Upper lobe of left lung (tissue), 6 donors: ENCODE data around the gene IL36RN. TPM values are rescaled to one million over a fixed set of nuclear protein-coding genes. Genes with fewer than 3 reads are reported as not detected.
A peak's percentile ranks its signal among the peaks of the same experiment; 100 is the strongest.

Experiments
- ATAC-seq, 2 donors: fragments of 200-7000 bp; cut with Tn5 transposase; one replicate each; pipeline ENCODE4 v1.9.1; 2022; ENCODE audit warnings: mild to moderate bottlenecking in 2 of 2, moderate library complexity in 2 of 2; ENCODE audit not compliant: low FRiP score in 2 of 2
- DNase-seq, 2 donors: peaks; one replicate each; pipeline ENCODE4 v3.0.0-alpha.2; 2019 to 2020
- H3K27ac ChIP-seq, 4 donors: fragments of 200-600 bp; sonication (generic); one replicate each; pipeline ENCODE4 v1.5.1; 2016 to 2019
- H3K27me3 ChIP-seq, 4 donors: fragments of 200-600 bp; sonication (generic); one replicate each; pipeline ENCODE4 v1.5.1; 2017 to 2019
- H3K36me3 ChIP-seq, 4 donors: fragments of 200-600 bp; sonication (generic); one replicate each; pipeline ENCODE4 v1.5.1; 2016 to 2019
- H3K4me1 ChIP-seq, 4 donors: fragments of 200-600 bp; sonication (generic); one replicate each; pipeline ENCODE4 v1.5.1; 2018 to 2019
- H3K4me3 ChIP-seq, 4 donors: fragments of 200-600 bp; sonication (generic); one replicate each; pipeline ENCODE4 v1.5.1; 2017 to 2019; ENCODE audit warnings: mild to moderate bottlenecking in 2 of 4, moderate library complexity in 1 of 4
- H3K9me3 ChIP-seq, 4 donors: fragments of 200-600 bp; sonication (generic); one replicate each; pipeline ENCODE4 v1.5.1; 2018 to 2019
- CTCF ChIP-seq, 6 experiments: fragments of 450-650 bp in 4 of 6; fragments of 200-600 bp in 2 of 6; sonication (generic) in 2 of 6; IDR thresholded peaks; one replicate each; pipeline ENCODE4 v1.5.1; 2016 to 2019; ENCODE audit warnings: antibody characterized with exemption in 6 of 6
- EP300 ChIP-seq, 4 donors: sonication (generic); formaldehyde crosslinking; IDR thresholded peaks; one replicate each; pipeline ENCODE4 v1.5.1; 2017; ENCODE audit warnings: antibody characterized with exemption in 4 of 4, control low read depth in 2 of 4
- POLR2A ChIP-seq, 4 donors: fragments of 450-650 bp; IDR thresholded peaks; one replicate each; pipeline ENCODE4 v1.5.1; 2016 to 2017; ENCODE audit warnings: antibody characterized with exemption in 4 of 4, mild to moderate bottlenecking in 2 of 4
- POLR2AphosphoS5 ChIP-seq, 2 donors: sonication (generic); formaldehyde crosslinking; IDR thresholded peaks; one replicate each; pipeline ENCODE4 v1.5.1; 2017; ENCODE audit warnings: antibody characterized with exemption in 2 of 2
- WGBS, 2 donors: methylation state at CpG; one replicate each; pipeline ENCODE4 v1.1.5; 2017 to 2018; 5-methylcytosine and 5-hydroxymethylcytosine counted together
- total RNA-seq, 6 donors: library from RNA; depleted of rRNA in 4 of 6; stranded (reverse); fragments of >200 nt in 4 of 6; gene quantifications; one replicate each; pipeline versions ENCODE4 v1.1.0 to v1.2.1, GENCODE V29; 2016 to 2021
- donor health status: DM: no; HTN: no; CAD: no; lungs with moderate emphysema.
- donor health status: DM: no; HTN: yes; CAD: no; lungs with severe emphysema.

IL36RN gene
- total RNA-seq, 6 donors from 2014 or later = not detected

DNA sequence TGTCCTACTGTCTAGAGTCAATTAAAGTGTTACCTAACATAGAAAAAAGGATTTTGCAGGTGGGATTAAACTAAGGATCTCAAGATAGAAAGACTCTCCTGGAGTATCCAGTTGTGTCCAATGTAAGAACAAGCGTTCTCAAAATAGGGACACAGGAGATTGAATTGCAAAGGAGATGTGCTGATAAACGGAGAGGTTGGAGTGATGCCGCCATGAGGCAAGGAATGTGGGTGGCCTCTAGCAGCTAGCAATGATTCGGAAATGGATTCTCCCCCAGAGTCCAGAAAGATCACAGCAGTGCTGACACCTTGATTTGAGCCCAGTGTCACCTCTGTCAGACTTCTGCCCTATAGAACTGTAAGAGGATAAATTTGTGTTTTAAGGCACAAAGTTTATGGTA, 44.3 kb downstream of the IL36RN start:
- 96 to 98% methylated on average over 4 of the region's 4 CpGs for WGBS, 2 donors
- no peak overlapping the region for H3K27ac ChIP-seq
- no peak for ATAC-seq
- no peaks in the 10 kb centered on the region for H3K9me3 ChIP-seq
- no peak for DNase-seq
- no peak for TF ChIP-seq POLR2AphosphoS5 (IDR thresholded peaks at IDR 0.05)
- TF ChIP-seq POLR2A (IDR thresholded peaks at IDR 0.05) = no peak
- no peak for TF ChIP-seq CTCF (IDR thresholded peaks at IDR 0.05)
- TF ChIP-seq EP300 (IDR thresholded peaks at IDR 0.05) = no peak
- H3K4me3 ChIP-seq = no peak overlapping the region
- H3K4me1 ChIP-seq = no peaks in the 10 kb centered on the region
- H3K27me3 ChIP-seq = no peaks in the 10 kb centered on the region
- no peaks in the 10 kb centered on the region for H3K36me3 ChIP-seq

GRCh38 chr2:113104054-113104611, 45.1 kb downstream of the IL36RN start:
- H3K36me3 ChIP-seq = no peaks in the 10 kb centered on the region
- DNase-seq = no peak
- H3K4me1 ChIP-seq = no peaks in the 10 kb centered on the region
- no peaks in the 10 kb centered on the region for H3K27me3 ChIP-seq
- H3K9me3 ChIP-seq = no peaks in the 10 kb centered on the region
- no peak for TF ChIP-seq CTCF (IDR thresholded peaks at IDR 0.05)
- TF ChIP-seq EP300 (IDR thresholded peaks at IDR 0.05) = no peak
- TF ChIP-seq POLR2AphosphoS5 (IDR thresholded peaks at IDR 0.05) = no peak
- TF ChIP-seq POLR2A (IDR thresholded peaks at IDR 0.05) = no peak
- 73 to 85% methylated on average over 3 of the region's 3 CpGs for WGBS, 2 donors
- no peak overlapping the region for H3K4me3 ChIP-seq
- no peak overlapping the region for H3K27ac ChIP-seq
- no peak for ATAC-seq

DNA sequence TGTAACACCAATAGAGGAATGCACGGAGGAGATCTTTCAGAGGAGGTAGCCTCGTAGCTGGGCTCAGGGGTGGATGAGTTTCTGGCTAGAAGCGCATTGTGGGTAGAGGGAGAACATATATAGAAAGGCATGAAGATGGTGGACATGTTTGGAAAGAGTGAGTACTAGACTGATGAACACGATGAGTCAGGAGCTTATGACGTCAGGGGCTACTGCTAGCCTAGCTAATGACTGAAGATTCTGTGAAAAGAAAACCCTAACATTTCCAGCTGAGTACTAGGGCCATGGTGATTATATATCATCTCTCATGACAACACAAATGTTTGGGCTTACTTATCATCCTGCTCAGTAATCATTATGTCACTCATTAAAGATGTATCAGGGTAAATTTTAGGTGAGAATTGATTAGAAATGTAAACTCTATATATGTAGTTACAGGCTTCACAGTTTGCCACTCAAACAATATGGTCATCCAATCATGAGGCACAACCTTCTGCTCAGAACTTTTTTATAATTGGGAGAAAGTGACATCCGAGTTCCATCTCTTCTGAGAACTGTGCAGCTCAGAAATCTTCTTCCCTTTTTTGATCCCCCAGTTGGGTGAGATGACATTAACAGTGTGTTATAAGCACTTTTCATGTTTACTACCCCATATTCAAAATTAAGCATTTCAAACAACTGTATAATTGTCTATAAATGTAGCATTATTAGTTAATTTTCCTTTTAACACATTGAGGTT, 46.2 kb downstream of the IL36RN start:
- no peaks in the 10 kb centered on the region for H3K4me1 ChIP-seq
- H3K36me3 ChIP-seq = no peaks in the 10 kb centered on the region
- TF ChIP-seq CTCF (IDR thresholded peaks at IDR 0.05) (no peak), EP300 (IDR thresholded peaks at IDR 0.05) (no peak)
- 77 to 79% methylated on average over 6 of the region's 6 CpGs for WGBS, 2 donors
- no peak overlapping the region for H3K27ac ChIP-seq
- no peaks in the 10 kb centered on the region for H3K9me3 ChIP-seq
- DNase-seq (no peak), ATAC-seq (no peak)
- no peak overlapping the region for H3K4me3 ChIP-seq
- H3K27me3 ChIP-seq = no peaks in the 10 kb centered on the region

GRCh38 chr2:113111121-113111520, 52.1 kb downstream of the IL36RN start:
- peaks cover 0 to 3% (median 1%) of the 10 kb centered on the region in 4 donors for H3K4me1 ChIP-seq
- no peak overlapping the region for H3K27ac ChIP-seq
- TF ChIP-seq EP300 (IDR thresholded peaks at IDR 0.05) (no peak), CTCF (IDR thresholded peaks at IDR 0.05) (no peak), POLR2AphosphoS5 (IDR thresholded peaks at IDR 0.05) (no peak), POLR2A (IDR thresholded peaks at IDR 0.05) (no peak)
- H3K4me3 ChIP-seq = no peak overlapping the region
- no peaks in the 10 kb centered on the region for H3K27me3 ChIP-seq
- DNase-seq = no peak
- ATAC-seq = no peak
- 60 to 67% methylated on average over 3 of the region's 3 CpGs for WGBS, 2 donors
- H3K36me3 ChIP-seq = no peaks in the 10 kb centered on the region
- no peaks in the 10 kb centered on the region for H3K9me3 ChIP-seq

DNA sequence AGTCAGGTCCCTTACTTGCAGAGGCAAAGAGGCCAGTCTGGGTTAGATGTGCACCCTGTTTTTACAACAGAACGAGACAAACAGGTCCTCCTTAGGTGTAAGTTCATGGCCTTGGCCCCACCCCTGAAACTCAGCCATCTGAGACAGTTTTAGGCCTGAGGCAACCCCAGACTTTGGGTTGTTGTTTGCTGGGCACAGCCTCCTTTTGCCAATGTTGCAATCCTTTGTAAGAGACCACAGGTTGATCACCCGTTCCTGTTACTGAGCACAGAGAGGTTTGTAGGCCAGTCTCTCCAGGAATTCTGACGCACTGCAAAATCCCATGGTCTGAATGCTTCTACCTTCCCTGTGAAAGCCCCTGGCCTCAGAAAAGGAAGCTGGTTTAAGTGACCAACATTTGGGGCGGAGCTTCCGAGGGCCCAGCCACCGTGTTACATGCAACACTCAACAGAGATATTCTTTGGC, 52.9 kb downstream of the IL36RN start:
- no peaks in the 10 kb centered on the region for H3K27me3 ChIP-seq
- ATAC-seq (no peak), DNase-seq (peak in 1 of 2 donors; percentile 67)
- peak overlapping the region in 1 of 4 donors; percentile 13 for H3K27ac ChIP-seq
- WGBS, 2 donors = 61 to 62% methylated on average over 6 of the region's 6 CpGs
- H3K4me3 ChIP-seq = no peak overlapping the region
- TF ChIP-seq CTCF (IDR thresholded peaks at IDR 0.05) (no peak), POLR2AphosphoS5 (IDR thresholded peaks at IDR 0.05) (no peak), EP300 (IDR thresholded peaks at IDR 0.05) (no peak), POLR2A (IDR thresholded peaks at IDR 0.05) (no peak)
- peaks cover 0 to 8% (median 6%) of the 10 kb centered on the region in 4 donors for H3K4me1 ChIP-seq
- H3K36me3 ChIP-seq = no peaks in the 10 kb centered on the region
- H3K9me3 ChIP-seq = no peaks in the 10 kb centered on the region
